Heart right ventricle (tissue), 16 donors: ENCODE results near the gene HRK. TPM values are rescaled to one million over a fixed set of nuclear protein-coding genes. Genes with fewer than 3 reads are reported as not detected.

Experiments used
- ATAC-seq, 8 donors: fragments of 200-7000 bp; cut with Tn5 transposase; one replicate each; pipeline ENCODE4 v1.9.1; 2020; ENCODE audit warnings: mild to moderate bottlenecking in 8 of 8, moderate library complexity in 8 of 8, moderate number of reproducible peaks in 1 of 8
- DNase-seq, 2 donors: peaks; one replicate each; pipeline ENCODE4 v3.0.0-alpha.2; 2020
- H3K27ac ChIP-seq, 10 donors: fragments of 200-600 bp; sonication (generic) in 2 of 10; one replicate each; pipeline versions ENCODE4 v1.5.0 to v1.8.0; 2020 to 2022; ENCODE audit warnings: mild to moderate bottlenecking in 3 of 10
- H3K27me3 ChIP-seq, 7 donors: fragments of 200-600 bp; one replicate each; pipeline ENCODE4 v1.8.0; 2021 to 2022; ENCODE audit warnings: mild to moderate bottlenecking in 2 of 7
- H3K36me3 ChIP-seq, 9 donors: fragments of 200-600 bp; sonication (generic) in 1 of 9; one replicate each; pipeline versions ENCODE4 v1.5.0 to v1.8.0; 2020 to 2022; ENCODE audit warnings: mild to moderate bottlenecking in 2 of 9
- H3K4me1 ChIP-seq, 9 donors: fragments of 200-600 bp; sonication (generic) in 1 of 9; one replicate each; pipeline versions ENCODE4 v1.5.0 to v1.8.0; 2020 to 2022; ENCODE audit warnings: mild to moderate bottlenecking in 4 of 9
- H3K4me3 ChIP-seq, 10 donors: fragments of 200-600 bp; sonication (generic) in 2 of 10; one replicate each; pipeline versions ENCODE4 v1.5.0 to v1.8.0; 2020 to 2022; ENCODE audit warnings: mild to moderate bottlenecking in 7 of 10, moderate library complexity in 2 of 10
- H3K9me3 ChIP-seq, 11 donors: fragments of 200-600 bp in 10 of 11; sonication (generic) in 2 of 11; one replicate each; pipeline versions ENCODE4 v1.5.0 to v1.8.0; 2013 to 2022; ENCODE audit warnings: mild to moderate bottlenecking in 2 of 11, control low read depth in 1 of 11, moderate library complexity in 1 of 11
- CTCF ChIP-seq, 9 donors: fragments of 200-600 bp; sonication (generic) in 2 of 9; IDR thresholded peaks; one replicate each; pipeline versions ENCODE4 v1.5.0 to v1.8.0; 2021 to 2022; ENCODE audit warnings: antibody characterized with exemption in 9 of 9, mild to moderate bottlenecking in 5 of 9, moderate library complexity in 1 of 9
- WGBS, 2 donors: extraction: QIAGEN DNeasy Blood & Tissue Kit; methylation state at CpG; one replicate each; pipeline ENCODE4 v1.1.7; 2013; ENCODE audit warnings: inconsistent platforms in 1 of 2; 5-methylcytosine and 5-hydroxymethylcytosine counted together
- intact Hi-C, 10 donors: fragments of 100-400 bp; cut with DNase I; formaldehyde crosslinking; loops; one replicate each; pipeline versions ENCODE4 v1.11.1 to v1.14.2; 2022
- polyA plus RNA-seq, 2 donors: library from polyadenylated mRNA; stranded (reverse); fragments of 200-250 nt; gene quantifications; one replicate each; pipeline ENCODE4 v1.2.3, GENCODE V29; 2013
- total RNA-seq, 10 donors: library from RNA; stranded (reverse); fragmentation: NEBNext Ultra II Directional in 3 of 10; extraction: Animal tissue kit (Norgen Biotek cat#: 25700) in 3 of 10; gene quantifications; one replicate each; pipeline versions ENCODE4 v1.2.1 to v1.2.4, GENCODE V29; 2021 to 2023
- donor health status: Arrhythmogenic right ventricular cardiomyopathy.
- donor health status: ischemic (EF 13 %, LVEDD 7.1; RV severe dilation, severe dysfunction).
- donor health status: healthy with polysubstance abuse.
- donor health status: DM: no; HTN: yes; CAD: no.
- donor health status: DM: no; HTN: no; CAD: no.
- donor health status: ischemic (EF 25% LVEDD 6.9; RV normal size, moderate dysfunction).
- donor health status: ischemic (EF 25% LVEDD 5.7; RV mildly dilated, moderate dysfunction).
- donor health status: healthy.
- donor health status: DM: yes; HTN: yes; CAD: no.
- donor health status: Ischemic cardiomyopathy.
- donor health status: ischemic (EF 35%, LVEDD 5.7; RV mildly dilated, moderate dysfunction).
- donor health status: nonischemic (EF 11% LVEDD 7.7; RV severe dilation, severe dysfunction).
- donor health status: DM: yes; HTN: yes; CAD: no.
- donor health status: PGD.
- donor health status: ischemic (EF 29% LVEDD 5.4; RV normal size, mild dysfunction).
- donor health status: nonischemic (EF 23%, LVEDD 6.1; RV moderate dilation, normal function).

Gene HRK
- total and polyA plus RNA-seq, 12 donors: 0.03 to 2.9 (median 0.40) TPM; not detected in 2

GRCh38 chr12:116926283-116927243 lies 45.3 kb upstream of the HRK start:
- no peak overlapping the region for H3K4me3 ChIP-seq
- no peak for TF ChIP-seq CTCF (IDR thresholded peaks at IDR 0.05)
- ATAC-seq (peak in 4 of 8 donors; percentile 33 to 70 (median 38)), DNase-seq (no peak)
- H3K4me1 ChIP-seq: peaks cover 0 to 28% (median 13%) of the 10 kb centered on the region in 9 donors
- H3K36me3 ChIP-seq: peaks cover 0 to 35% (median 12%) of the 10 kb centered on the region in 9 donors
- peaks cover 0 to 4% (median 0%) of the 10 kb centered on the region in 11 donors for H3K9me3 ChIP-seq
- peak overlapping the region in 2 of 10 donors; percentile 21 to 37 for H3K27ac ChIP-seq
- intact Hi-C loops: no loop called here
- no peaks in the 10 kb centered on the region for H3K27me3 ChIP-seq
- WGBS, 2 donors: 55 to 70% methylated on average over 8 of the region's 8 CpGs

- Histone ChIP-seq H3K27ac (no peak overlapping the region), H3K4me1 (peaks cover 0 to 30% (median 13%) of the 10 kb centered on the region in 9 donors), H3K9me3 (no peaks in the 10 kb centered on the region), H3K36me3 (peaks cover 0 to 21% (median 10%) of the 10 kb centered on the region in 9 donors), H3K27me3 (no peaks in the 10 kb centered on the region), H3K4me3 (no peak overlapping the region)
- ATAC-seq: peak in 3 of 8 donors; percentile 16 to 76 (median 24)
- intact Hi-C loops: no loop called here
- 75 to 88% methylated on average over 5 of the region's 5 CpGs for WGBS, 2 donors
- no peak for DNase-seq
- no peak for TF ChIP-seq CTCF (IDR thresholded peaks at IDR 0.05)
These were observed 43.6 kb upstream of the HRK start for GRCh38 chr12:116924558-116925453.

GRCh38 chr12:116922194-116922897 lies 41.1 kb upstream of the HRK start:
- WGBS, 2 donors: 81 to 85% methylated on average over 2 of the region's 2 CpGs
- no peak for TF ChIP-seq CTCF (IDR thresholded peaks at IDR 0.05)
- H3K27ac ChIP-seq: no peak overlapping the region
- ATAC-seq (no peak), DNase-seq (no peak)
- peaks cover 0 to 39% (median 14%) of the 10 kb centered on the region in 9 donors for H3K4me1 ChIP-seq
- no peaks in the 10 kb centered on the region for H3K9me3 ChIP-seq
- no peak overlapping the region for H3K4me3 ChIP-seq
- H3K36me3 ChIP-seq: no peaks in the 10 kb centered on the region
- intact Hi-C loops: no loop called here
- H3K27me3 ChIP-seq: no peaks in the 10 kb centered on the region
